Transverse colon (tissue), 4 donors: ENCODE data around the gene MYOZ3. TPM values are rescaled to one million over a fixed set of nuclear protein-coding genes. Genes with fewer than 3 reads are reported as not detected.

Experiments used
- DNase-seq: peaks from one replicate; pipeline ENCODE4 v3.0.0-alpha.2; 2019
- H3K27ac ChIP-seq, 4 donors: fragments of 200-600 bp; sonication (generic); 2 replicates each; pipeline ENCODE4 v1.5.1; 2016 to 2018; ENCODE audit warnings: inconsistent platforms in 4 of 4
- H3K27me3 ChIP-seq: fragments of 200-600 bp; sonication (generic); 2 replicates; pipeline ENCODE4 v1.5.1; 2017; ENCODE audit warnings: inconsistent platforms
- H3K36me3 ChIP-seq, 4 donors: fragments of 200-600 bp; sonication (generic); 2 replicates each; pipeline ENCODE4 v1.5.1; 2017 to 2019; ENCODE audit warnings: inconsistent platforms in 4 of 4
- H3K4me1 ChIP-seq, 4 donors: fragments of 200-600 bp; sonication (generic); 2 replicates each; pipeline ENCODE4 v1.5.1; 2017 to 2020; ENCODE audit warnings: inconsistent platforms in 4 of 4
- H3K4me3 ChIP-seq, 4 donors: fragments of 200-600 bp; sonication (generic); 1 replicate in 1 of 4; 2 replicates in 3 of 4; pipeline versions ENCODE4 v1.5.1 to v1.6.1; 2017 to 2019; ENCODE audit warnings: inconsistent platforms in 4 of 4
- H3K9me3 ChIP-seq, 2 donors: fragments of 200-600 bp; sonication (generic); 2 replicates each; pipeline ENCODE4 v1.5.1; 2017 to 2019; ENCODE audit warnings: inconsistent platforms in 2 of 2
- CTCF ChIP-seq, 5 experiments: fragments of 200-600 bp in 3 of 5; fragments of 450-650 bp in 2 of 5; sonication (generic) in 3 of 5; IDR thresholded peaks; 1 replicate in 2 of 5; 2 replicates in 3 of 5; pipeline ENCODE4 v1.5.1; 2016 to 2017; ENCODE audit warnings: antibody characterized with exemption in 5 of 5, inconsistent platforms in 3 of 5, mild to moderate bottlenecking in 2 of 5, moderate library complexity in 1 of 5
- EP300 ChIP-seq: sonication (generic); formaldehyde crosslinking; IDR thresholded peaks from one replicate; pipeline ENCODE4 v1.6.1; 2017; ENCODE audit warnings: antibody characterized with exemption, low read depth
- POLR2A ChIP-seq: fragments of 450-650 bp; IDR thresholded peaks from one replicate; pipeline ENCODE4 v1.6.1; 2016; ENCODE audit warnings: antibody characterized with exemption, mild to moderate bottlenecking, moderate library complexity
- POLR2AphosphoS5 ChIP-seq, 3 donors: sonication (generic); formaldehyde crosslinking; IDR thresholded peaks; one replicate each; pipeline ENCODE4 v1.6.1; 2016; ENCODE audit warnings: antibody characterized with exemption in 3 of 3
- WGBS, 2 donors: methylation state at CpG; one replicate each; pipeline ENCODE4 v1.1.5; 2018; ENCODE audit warnings: low coverage in 1 of 2; 5-methylcytosine and 5-hydroxymethylcytosine counted together
- in situ Hi-C, 4 donors: fragments of 200-750 bp; cut with MboI; loops; one replicate each; pipeline versions ENCODE4 v1.15.0 to v1.15.1; 2017; ENCODE audit warnings: low sequenced_read_pairs in 3 of 4, low pct_ligation_motif_present in 1 of 4, low pct_unique_long_range_greater_than_20kb in 1 of 4
- intact Hi-C: fragments of 100-400 bp; cut with DNase I; formaldehyde crosslinking; loops from one replicate; pipeline ENCODE4 v1.15.1; 2023; ENCODE audit warnings: low total_unique reads
- total RNA-seq, 4 donors: library from RNA; depleted of rRNA; stranded (reverse); fragments of >200 nt; gene quantifications; one replicate each; pipeline ENCODE4 v1.1.0, GENCODE V29; 2016

Gene MYOZ3
- total RNA-seq, 4 donors from 2014 or later: not detected

- WGBS, 2 donors: 89 to 96% methylated on average over 2 of the region's 2 CpGs
- no peak for TF ChIP-seq POLR2AphosphoS5 (IDR thresholded peaks at IDR 0.05)
- no peak for TF ChIP-seq POLR2A
- TF ChIP-seq EP300: no peak
- no peak for TF ChIP-seq CTCF (IDR thresholded peaks at IDR 0.05)
- H3K27me3 ChIP-seq: no peaks in the 10 kb centered on the region
- no peaks in the 10 kb centered on the region for H3K4me1 ChIP-seq
- peaks cover 0 to 83% (median 40%) of the 10 kb centered on the region in 4 donors for H3K36me3 ChIP-seq
- H3K4me3 ChIP-seq: no peak overlapping the region
- intact Hi-C loops (no loop called here), in situ Hi-C loops (no loop called here)
- no peaks in the 10 kb centered on the region for H3K9me3 ChIP-seq
- no peak for DNase-seq
- no peak overlapping the region for H3K27ac ChIP-seq
Measured at GRCh38 chr5:150723845-150724244, 62.8 kb downstream of the MYOZ3 start.

Other genes with a start within 250 kb of the MYOZ3 start
- 100 to 1,000 TPM in 3 of 4 donors, 10 to 100 TPM in 1; 54.3 to 451 (median 259) TPM for gene CD74, start 248.3 kb upstream of the MYOZ3 start, total RNA-seq
- gene RPS14, start 211.5 kb upstream of the MYOZ3 start, total RNA-seq: 1,000 to 10,000 TPM; 1,179 to 2,387 (median 1,878) TPM
- gene NDST1, start 153.1 kb upstream of the MYOZ3 start, total RNA-seq: 100 to 1,000 TPM in 1 of 4 donors, 10 to 100 TPM in 3; 68.8 to 104 (median 96.4) TPM
- gene SYNPO, start 20.6 kb upstream of the MYOZ3 start, total RNA-seq: 10 to 100 TPM; 15.5 to 89.4 (median 41.8) TPM
- gene RBM22, start 39.8 kb downstream of the MYOZ3 start, total RNA-seq: 10 to 100 TPM; 22.1 to 40.6 (median 35.6) TPM
- 10 to 100 TPM; 23.2 to 55.3 (median 42.4) TPM for gene DCTN4, start 97.8 kb downstream of the MYOZ3 start, total RNA-seq
- gene SMIM3, start 117.5 kb downstream of the MYOZ3 start, total RNA-seq: 10 to 100 TPM; 19.1 to 22.4 (median 20.4) TPM
- gene IRGM, start 185.3 kb downstream of the MYOZ3 start, total RNA-seq: under 1 TPM in 1 of 4 donors, not detected in 3; 0.82 TPM
- gene ZNF300, start 243.7 kb downstream of the MYOZ3 start, total RNA-seq: 1 to 10 TPM; 1.4 to 4.8 (median 3.2) TPM